Fibroblast of skin of right quadriceps (primary cell): ENCODE results near the gene LRP2BP.
"Not testable (repeated sequence)": the region's sequence is repeated elsewhere in the genome, so short reads cannot be mapped to it uniquely, and the experiment has no call there.

ENCODE experiments used
- DNase-seq: peaks from one replicate; pipeline ENCODE4 v3.0.0-alpha.2; 2013

The LRP2BP gene

DNA sequence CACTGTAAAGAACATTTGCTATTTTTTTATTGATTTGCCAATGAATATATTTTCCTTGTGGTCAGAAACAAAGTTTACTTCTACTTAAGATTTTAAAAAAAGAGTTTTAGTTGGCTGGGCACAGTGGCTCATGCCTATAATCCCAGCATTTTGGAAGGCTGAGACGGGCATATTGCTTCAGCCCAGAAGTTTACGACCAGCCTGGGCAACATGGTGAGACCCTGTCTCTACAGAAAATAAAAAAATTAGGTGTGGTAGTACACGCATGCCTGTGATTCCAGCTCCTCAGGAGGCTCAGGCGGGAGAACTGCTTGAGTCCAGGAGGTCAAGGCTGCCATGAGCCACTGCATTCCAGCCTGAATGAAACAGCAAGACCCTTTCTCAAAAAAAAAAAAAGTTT, 36.8 kb downstream of the LRP2BP start:
- DNase-seq = peak; percentile 24

DNA sequence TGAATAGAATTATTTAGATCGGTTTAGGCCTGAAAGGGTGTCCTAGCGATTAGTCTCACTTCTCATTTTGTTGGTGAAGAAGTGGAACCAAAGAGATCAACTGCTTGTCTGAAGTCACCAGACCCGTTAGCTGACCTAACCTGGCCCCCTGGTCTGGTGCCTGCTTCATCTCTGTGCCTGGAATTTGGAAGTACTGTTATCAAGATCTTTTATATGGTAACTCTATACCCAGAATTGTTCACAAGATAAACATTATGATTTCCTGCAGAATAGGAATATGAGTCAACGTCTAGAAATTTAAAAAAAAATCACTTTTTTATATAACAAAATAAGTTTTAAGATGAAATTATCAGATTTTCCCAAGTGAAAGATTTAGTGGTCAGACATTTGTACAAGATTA, 37.2 kb downstream of the LRP2BP start:
- peak; percentile 41 for DNase-seq

DNA sequence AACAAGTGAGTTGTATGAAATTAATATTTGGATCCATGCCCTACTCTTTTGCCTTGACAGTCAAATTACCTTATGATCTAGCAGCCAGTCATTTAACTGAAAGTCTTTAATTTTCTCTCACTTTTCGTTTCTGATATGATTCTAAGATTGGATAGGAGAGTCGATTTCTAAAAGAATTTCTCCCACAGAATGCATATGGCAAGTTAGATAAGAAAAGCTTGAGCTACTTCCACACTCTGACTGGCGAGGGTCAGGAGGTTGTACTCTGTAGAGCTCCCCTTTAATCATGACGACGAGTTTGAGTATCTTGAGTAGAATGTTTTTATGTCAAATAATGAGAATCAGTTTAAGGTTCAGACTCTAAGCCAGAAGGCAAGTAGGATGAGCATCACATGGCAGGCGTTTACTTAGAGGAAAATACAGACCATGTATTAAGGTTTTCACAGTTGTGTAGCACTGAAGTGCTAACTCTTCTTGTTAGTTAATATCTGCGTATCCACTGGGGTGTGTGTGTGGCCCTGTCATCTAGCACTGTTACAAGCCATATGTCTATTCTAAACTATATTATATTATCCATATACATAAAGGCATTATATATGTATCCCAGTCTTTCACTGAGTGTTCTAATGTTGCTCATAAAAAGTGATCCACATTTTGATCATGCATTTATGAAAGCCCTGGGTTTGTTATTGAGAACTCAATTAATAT, 37.8 kb downstream of the LRP2BP start:
- no peak for DNase-seq

DNA sequence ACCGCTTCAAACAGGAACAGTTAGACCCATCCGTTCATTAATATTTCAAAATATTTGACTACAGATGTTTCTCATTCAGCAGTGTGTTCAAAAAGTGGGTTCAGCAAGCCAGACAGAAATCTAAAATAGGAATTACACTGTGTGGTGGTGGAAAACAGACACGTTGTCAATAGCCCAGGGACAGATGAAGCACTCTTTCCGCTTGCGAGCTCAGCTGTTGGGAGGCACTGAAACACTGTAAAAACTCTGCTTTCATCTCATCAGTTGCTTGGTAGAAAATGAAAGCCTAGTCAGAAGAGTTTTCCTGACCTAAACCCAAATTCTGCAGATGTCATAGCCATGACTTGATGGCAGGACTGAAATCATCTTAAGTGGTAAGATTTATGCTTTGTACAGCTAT, 38.5 kb downstream of the LRP2BP start:
- peak; percentile 11 for DNase-seq

DNA sequence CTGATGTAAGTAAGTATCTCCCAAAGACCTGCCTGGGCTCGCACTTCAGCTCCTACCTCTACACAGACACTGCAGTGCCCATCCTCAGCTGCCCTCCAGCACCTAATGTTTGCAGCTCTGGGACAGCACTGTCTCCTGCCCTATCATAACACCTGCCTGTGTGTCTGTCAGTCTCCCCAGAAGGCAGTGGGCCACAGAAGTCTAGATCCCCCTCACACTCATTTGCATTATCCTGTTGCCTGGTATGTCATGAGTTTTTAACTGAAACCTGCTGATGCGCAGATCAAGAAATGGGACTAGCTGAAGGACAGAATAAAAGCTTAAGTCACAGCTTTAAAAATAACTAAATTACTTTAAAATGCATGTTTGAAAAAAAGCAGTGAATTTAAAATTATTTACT, 43.0 kb downstream of the LRP2BP start:
- no peak for DNase-seq

DNA sequence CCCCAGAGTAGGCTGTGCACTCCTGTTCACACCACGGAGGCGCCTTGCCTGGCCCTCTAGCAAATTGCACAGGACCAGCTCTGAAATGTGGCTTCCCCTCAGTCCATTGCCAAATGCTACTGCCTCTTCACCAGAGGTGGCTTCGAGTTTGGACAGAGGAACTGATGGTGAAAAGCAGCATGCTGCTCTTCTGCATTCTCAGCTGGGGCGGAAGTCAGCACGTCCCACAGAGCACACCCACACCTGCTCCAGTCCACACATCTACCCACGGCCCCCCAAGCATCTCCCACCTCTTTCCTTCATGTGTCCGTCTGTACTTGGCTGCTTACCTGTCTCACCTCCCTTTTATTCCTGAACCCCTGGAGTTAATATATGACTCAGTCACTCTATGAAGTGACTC, 43.5 kb downstream of the LRP2BP start:
- no peak for DNase-seq

DNA sequence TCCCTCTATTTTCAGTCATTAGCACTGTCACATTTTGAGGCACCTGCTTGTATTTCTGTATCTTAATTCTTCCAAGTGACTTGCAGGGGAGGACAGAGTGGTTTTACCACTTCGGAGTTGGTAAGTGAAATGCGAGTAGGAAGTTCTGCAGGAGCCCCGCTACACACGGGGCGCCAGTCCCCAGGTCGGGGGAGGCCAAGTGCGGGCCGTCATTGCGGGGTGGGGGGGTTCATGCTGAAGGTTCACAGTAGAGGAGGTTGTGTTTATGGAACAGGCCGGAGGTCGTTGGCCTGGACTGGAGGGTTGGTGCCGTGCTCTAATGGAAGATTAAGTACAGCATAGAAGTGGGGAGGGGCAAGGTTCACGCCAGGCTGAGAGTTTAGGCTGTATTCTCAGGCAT, 44.0 kb downstream of the LRP2BP start:
- no peak for DNase-seq

DNA sequence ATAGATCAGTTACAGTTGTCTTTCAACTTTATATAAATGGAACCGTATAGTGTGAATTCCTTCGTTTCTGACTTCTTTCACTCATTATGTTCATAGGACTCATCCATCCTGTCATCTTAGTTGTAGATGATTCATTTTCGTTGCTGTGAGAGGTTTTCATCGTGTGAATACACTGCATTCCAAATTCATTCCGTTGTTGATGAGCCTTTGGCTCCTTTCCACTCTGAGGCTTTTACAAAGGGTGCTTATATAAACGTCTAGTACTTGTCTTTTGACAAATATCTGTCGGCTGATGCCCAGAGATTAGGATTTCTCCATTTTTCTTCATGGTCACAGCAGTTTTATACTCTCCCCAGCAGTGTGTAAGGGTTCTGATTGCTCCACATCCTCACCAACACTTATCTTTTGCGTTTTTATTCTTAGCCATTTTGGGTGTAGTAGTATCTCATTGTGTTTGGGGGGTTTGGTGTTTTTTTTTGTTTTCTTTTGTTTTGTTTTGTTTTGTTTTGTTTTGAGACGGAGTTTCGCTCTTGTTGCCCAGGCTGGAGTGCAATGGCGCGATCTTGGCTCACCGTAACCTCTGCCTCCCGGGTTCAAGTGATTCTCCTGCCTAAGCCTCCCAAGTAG, 48.6 kb downstream of the LRP2BP start:
- DNase-seq = peak; percentile 63

DNA sequence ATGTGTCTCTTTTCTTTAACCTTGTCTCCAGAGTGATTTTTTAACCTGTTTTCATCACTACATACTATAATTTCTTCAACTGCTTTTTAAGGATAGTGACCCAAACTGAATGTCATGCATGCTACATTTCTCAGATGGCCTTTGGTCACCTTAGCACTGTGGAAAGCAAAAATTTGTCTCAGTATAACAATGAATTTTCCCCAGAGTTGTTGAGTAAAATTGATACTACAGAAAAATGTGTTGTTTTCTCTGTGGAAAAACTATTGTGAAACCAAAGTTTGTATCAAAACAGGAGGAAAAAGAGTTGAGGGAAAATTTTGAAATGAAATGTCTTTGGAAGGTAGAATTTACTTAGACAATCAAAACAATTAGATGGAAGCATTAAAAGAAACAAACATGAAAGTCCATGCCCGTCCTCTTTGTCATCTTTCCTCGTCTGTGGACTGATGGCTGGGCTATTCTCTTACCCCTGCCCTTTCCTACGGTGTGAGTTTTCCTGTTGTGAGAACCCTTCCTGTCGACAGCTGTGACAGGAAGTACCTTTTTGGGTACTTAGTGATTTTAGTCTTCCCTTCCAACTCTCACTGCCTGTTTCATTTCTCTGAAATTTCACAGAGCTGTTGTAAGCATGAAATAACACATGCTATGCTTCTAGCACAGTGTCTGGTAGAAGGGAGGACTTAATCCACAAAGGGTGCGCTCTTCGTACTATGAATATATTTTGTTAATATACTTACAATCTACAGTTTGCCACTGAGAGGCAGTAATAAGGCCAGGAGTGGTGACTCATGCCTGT, 50.8 kb downstream of the LRP2BP start:
- DNase-seq = no peak

DNA sequence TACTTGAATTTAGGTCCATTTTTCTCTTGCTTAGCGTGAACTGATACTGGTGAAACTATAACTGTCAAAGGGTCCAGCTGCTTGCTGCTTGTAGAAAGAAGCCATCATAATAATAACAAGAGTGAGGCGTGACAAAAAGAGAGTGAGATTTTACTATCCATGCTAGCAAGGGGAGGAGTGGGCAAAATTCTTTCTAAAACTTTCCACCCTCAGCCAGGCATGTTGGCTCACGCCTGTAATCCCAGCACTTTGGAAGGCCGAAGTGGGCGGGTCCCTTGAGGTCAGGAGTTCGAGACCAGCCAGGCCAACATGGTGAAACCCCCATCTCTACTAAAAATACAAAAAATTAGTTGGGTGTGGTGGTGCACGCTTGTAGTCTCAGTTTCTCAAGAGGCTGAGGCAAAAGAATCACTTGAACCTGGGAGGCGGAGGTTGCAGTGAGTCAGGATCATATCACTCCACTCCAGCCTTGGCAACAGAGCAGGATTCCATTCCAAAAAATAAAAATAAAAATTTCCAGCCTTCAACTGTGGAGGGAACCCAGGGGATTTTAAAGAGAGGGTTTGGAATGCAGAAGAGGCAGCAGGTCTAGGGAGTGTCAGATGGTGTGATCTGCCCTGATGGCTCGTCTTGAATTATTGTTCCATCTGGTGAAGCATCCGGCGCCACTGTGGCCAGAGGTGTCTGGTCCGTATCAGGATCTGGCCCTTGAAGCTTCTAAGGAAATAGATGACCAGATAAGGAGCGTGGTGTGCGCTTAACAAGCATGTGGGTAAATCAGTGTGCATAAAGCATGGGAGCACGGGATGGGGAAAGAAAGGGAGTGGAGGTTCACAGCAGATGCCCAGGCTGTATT, 51.8 kb downstream of the LRP2BP start:
- DNase-seq = peak; percentile 68

DNA sequence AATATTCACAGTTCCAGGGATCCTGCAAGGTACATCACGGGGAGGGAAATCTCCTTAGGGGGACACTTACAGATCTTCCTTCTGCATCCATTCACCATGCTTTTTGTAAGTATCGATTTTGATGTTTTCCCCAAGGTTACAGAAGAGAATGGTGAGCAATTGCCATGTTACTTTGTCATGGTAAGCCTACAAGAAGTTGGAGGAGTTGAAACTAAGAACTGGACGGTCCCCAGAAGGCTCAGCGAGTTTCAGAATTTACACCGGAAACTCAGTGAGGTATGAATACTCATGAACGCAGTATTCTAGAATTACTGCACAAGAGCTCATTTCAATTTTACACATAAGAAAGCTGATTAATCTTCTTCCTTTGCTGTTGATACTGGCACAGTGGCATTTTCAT, 53.9 kb downstream of the LRP2BP start:
- no peak for DNase-seq

DNA sequence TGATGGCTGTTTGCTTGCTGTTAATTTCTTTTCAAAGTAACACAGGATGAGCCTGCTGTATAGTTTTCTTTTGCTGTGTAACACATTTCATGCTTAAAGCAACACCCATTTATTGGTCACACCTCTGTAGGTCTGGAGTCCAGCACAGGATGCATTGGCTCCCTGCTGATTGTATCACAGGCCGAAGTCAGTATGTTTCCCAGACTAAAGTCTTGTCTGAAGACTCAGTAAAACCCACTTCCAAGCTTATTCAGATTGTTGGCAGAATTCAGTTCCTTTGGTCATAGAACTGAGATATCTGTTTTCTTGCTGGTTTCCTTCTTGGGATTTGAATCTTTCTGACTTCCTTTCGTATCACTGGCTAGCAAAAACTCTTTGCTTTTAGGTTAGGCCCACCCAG, 54.3 kb downstream of the LRP2BP start:
- no peak for DNase-seq

DNA sequence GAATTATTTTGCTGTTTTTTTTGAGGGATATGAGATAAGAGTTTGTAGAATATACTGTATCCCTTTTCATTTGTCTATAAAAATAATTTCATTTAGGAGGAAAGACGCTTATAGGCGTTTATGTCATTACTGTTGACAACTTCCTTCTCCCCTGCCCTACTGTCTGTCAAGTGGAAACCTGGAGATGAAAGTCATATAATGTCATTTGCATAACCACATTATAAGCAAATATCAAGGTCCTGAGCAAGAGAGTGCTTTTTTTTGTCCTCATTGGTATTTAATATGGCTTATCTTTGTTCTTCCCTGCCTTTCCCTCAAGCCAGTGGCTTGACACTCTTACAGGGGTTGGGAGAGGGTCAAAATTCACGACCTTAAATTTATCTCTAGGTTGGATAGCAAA, 55.8 kb downstream of the LRP2BP start:
- DNase-seq = no peak

DNA sequence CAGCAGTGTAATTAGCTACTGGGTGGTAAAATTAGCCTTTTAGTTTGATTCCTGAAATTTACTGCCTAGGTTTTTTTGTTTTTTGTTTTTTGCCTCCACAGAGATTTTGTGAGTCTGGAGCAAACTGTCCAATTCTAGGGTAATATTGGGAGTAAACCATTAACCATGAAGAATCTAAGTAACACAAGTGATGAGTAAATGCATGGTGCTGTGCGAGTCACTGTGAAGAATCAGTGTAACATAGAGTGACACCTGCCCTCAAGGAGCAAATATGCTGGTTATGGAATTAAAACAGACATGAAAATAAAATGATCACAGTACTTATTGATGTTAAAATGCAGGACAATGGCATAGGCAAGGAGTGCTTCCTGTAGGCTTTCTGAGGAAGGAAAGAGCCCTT, 60.1 kb downstream of the LRP2BP start:
- DNase-seq = no peak

DNA sequence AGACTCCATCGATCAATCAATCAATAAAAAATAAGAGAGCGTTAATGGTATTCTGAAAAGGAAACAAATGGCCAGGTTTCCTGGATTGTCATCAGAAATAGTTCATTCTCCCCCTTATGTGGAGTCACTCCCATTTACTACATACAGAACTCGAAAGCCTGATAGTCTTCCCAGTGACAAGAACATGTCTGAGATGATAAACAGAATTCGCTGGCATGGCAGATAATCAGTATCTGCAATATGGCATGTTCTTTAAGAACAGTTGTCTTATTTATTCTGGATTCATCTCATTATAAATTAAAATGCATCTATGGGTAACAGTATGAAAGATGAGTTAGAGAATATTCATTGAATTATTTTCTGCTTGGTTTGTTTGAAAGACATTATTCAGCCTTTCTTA, 61.4 kb downstream of the LRP2BP start:
- no peak for DNase-seq

DNA sequence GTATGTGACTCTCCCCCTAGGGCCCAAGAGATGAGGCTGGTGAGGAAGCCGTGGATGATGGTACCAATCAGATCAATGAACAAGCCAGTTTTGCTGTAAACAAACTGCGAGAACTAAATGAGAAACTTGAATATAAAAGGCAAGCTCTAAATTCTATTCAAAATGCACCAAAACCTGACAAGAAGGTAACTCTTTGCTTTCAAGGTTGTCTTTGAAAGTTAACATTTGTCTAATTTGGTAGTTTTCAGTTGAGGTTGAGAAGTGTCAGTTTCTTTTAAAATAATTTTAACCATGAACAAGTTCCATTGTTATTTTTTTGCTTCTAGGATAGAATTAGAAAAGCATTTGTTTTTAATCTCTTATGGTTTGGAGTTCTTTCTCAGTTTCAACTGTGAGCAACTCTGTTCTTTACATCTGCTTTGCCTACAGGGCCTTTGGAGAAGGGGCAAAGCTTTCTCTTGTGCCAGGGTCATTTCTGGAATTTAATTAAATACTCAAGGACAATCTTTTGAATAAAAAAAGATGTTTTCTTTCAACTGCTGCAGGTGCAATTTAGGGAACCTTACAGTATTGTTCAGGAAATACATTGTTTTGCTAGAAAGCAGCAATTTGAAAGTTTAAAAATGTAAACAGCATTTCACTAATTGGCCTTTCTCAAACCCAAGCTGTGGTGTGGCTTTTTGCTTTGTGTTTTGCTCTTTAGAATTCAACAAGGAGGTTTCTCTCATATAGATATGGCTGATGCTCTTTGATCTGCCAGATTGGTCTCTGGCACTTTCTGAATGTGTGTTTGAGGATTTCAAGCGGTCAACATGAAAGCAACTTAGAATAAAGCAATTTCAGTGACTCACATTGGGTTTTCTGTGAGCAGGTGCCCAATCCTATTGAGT, 62.9 kb downstream of the LRP2BP start:
- DNase-seq = no peak

DNA sequence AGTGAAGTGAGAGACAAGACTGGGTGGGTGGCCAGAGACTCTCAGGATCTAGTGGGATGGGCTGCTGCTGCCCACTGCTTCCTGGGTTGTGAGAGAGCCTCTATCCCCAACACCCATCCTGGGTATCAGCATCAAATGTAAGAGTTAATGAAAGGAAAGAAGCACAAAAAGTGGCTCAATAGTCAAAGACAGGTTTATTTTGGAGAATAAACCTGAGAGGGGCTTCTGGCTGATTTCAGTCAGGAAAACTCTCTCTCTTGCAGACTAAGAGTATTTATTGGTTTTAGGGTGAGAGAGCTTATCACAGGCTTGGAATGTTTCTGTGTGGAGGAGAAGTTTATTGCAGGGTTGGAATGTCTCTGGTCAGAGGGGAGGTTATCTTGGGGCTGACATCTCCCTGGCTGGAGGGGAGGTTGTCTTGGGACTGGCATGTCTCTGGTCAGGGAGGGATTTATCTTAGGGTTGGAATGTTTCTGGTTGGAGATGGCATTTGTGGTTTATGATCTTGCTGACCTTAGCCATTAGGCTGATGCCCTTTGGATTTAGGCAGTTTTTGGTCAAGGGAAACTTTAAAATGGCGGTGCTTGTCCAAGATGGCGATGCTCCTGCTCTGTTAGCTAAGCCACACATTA, 65.7 kb downstream of the LRP2BP start:
- not testable (repeated sequence) for DNase-seq

DNA sequence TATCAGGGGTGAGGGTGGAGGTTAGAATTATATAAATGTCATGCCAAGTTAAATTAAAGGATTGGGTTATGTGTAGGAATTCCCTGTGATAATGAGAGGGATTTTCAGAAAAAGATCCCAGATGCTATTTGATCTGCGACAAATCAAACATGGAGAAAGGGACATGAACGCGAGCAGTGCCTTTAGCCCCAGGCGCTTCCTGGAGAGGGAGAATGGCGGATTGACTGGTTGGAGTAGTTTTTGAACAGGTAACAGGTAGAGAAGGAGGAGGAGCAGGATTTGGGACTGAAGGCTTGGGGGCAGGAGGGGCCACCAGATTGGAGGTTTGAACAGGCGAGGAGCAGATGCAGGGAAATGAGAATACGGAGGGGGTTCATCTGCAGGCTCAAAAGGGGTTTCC, 67.1 kb downstream of the LRP2BP start:
- no peak for DNase-seq

DNA sequence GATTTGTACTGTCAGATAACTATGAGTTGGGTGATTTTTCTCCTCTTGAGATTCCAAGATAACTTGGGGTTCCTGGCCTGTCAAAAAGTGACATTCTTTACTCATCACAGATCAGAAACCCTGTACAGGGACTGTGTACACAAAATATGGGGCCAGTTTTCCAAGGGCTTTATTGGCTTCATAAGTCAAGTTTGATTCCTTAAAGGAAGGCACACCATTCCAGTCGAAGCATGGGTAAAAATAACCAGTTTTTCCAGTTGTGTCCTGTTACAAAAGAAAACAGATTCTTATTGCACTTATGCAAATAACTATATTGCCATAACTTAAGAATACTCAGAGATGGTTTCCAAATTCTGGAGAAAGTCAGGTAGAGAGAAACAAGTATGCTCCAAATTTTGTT, 70.0 kb downstream of the LRP2BP start:
- DNase-seq = not testable (repeated sequence)

DNA sequence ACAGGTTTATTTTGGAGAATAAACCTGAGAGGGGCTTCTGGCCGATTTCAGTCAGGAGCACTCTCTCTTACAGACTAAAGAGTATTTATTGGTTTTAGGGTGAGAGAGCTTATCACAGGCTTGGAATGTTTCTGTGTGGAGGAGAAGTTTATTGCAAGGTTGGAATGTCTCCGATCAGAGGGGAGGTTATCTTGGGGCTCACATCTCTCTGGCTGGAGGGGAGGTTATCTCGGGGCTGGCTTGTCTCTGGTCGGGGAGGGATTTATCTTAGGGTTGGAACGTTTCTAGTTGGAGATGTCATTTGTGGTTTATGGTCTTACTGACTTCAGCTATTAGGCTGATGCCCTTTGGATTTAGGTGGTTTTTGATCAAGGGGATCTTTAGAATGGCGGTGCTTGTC, 71.4 kb downstream of the LRP2BP start:
- DNase-seq = not testable (repeated sequence)

DNA sequence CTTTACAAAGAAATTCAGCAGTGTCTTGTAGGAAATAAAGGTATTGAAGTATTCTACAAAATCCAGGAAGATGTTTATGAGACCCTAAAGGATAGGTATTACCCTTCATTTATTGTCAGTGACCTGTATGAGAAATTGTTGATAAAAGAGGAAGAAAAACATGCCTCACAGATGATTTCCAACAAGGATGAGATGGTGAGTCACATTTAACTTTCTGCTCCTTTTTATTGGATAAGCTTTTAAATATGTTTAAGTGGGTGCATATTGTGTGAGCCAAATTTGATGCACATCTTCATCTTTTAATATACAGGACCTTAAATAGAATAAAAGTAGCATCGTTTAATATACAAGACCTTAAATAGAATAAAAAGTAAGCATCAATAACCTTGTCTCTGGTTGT, 72.1 kb downstream of the LRP2BP start:
- no peak for DNase-seq

DNA sequence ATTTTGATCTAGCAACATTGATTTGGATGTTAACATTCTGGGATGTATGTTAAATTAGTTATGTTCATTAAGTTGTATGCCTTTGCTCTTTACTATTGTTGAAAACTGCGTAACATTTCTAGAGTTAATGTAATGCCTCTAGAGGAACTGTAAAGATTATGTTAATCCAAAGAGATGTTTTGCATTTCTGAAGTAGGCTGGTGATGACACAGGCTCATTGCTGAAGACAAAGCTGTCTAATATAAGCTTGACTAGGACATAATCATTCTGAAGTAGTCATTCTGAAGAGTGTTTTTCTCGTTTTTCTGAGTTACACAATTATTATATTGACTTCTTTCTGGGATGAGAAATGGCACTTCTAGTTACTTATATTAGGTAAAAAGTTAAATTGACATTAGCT, 72.9 kb downstream of the LRP2BP start:
- no peak for DNase-seq
